HG03039 (cell line): ENCODE measurements around the gene PLA2G2E.

ENCODE experiments used
- ATAC-seq: cut with Tn5 transposase; IDR thresholded peaks from one replicate; pipeline ENCODE4 v1.9.1; 2021; ENCODE audit warnings: mild to moderate bottlenecking, moderate library complexity; ENCODE audit not compliant: unreplicated experiment

Gene PLA2G2E

GRCh38 chr1:19923137-19923952 lies at the start of gene PLA2G2E:
Gene PLA2G2E, minus strand, starts transcription at chr1:19923617. Its CDS starts 58 bp downstream, at chr1:19923559.
- ATAC-seq = no peak

- no peak for ATAC-seq
Measured at GRCh38 chr1:19971664-19972063, 48.2 kb upstream of the PLA2G2E start.

- no peak for ATAC-seq
Measured at GRCh38 chr1:19969898-19970660, 46.7 kb upstream of the PLA2G2E start.

GRCh38 chr1:19967808-19968207 lies 44.4 kb upstream of the PLA2G2E start:
- ATAC-seq = no peak

- ATAC-seq = no peak
Measured at GRCh38 chr1:19964542-19964941, 41.1 kb upstream of the PLA2G2E start.

GRCh38 chr1:19963636-19964035 lies 40.2 kb upstream of the PLA2G2E start:
- no peak for ATAC-seq

- no peak for ATAC-seq
Measured at GRCh38 chr1:19960591-19960990, 37.2 kb upstream of the PLA2G2E start.

GRCh38 chr1:19957779-19958178 lies 34.4 kb upstream of the PLA2G2E start:
- no peak for ATAC-seq

GRCh38 chr1:19955534-19956170 lies 32.2 kb upstream of the PLA2G2E start:
- ATAC-seq = no peak

GRCh38 chr1:19954059-19954458 lies 30.6 kb upstream of the PLA2G2E start:
- ATAC-seq = no peak

- ATAC-seq = no peak
Measured at GRCh38 chr1:19949016-19949415, 25.6 kb upstream of the PLA2G2E start.

GRCh38 chr1:19946971-19947370 lies 23.6 kb upstream of the PLA2G2E start:
- no peak for ATAC-seq

GRCh38 chr1:19946331-19946751 lies 22.9 kb upstream of the PLA2G2E start:
- ATAC-seq = no peak

- ATAC-seq = no peak
Measured at GRCh38 chr1:19945914-19946313, 22.5 kb upstream of the PLA2G2E start.

- ATAC-seq = no peak
Measured at GRCh38 chr1:19942657-19943056, 19.2 kb upstream of the PLA2G2E start.

GRCh38 chr1:19942088-19942487 lies 18.7 kb upstream of the PLA2G2E start:
- ATAC-seq = no peak

- no peak for ATAC-seq
Measured at GRCh38 chr1:19941206-19941568, 17.8 kb upstream of the PLA2G2E start.

- ATAC-seq = no peak
Measured at GRCh38 chr1:19940486-19941205, 17.2 kb upstream of the PLA2G2E start.

GRCh38 chr1:19938472-19938871 lies 15.1 kb upstream of the PLA2G2E start:
- ATAC-seq = no peak

- ATAC-seq = no peak
Measured at GRCh38 chr1:19936061-19936750, 12.8 kb upstream of the PLA2G2E start.
